ENCODE measurements around the gene PWP1. TPM values are rescaled to one million over a fixed set of nuclear protein-coding genes. Genes with fewer than 3 reads are reported as not detected.

PWP1 gene
- total and polyA plus RNA-seq, 10 of the 15 experiments (the other 5 are each of a cell fraction or from before 2014, with no cell fraction given) = 42.4 to 283 (median 84.6) TPM

GRCh38 chr12:107679336-107679735 is 6.3 kb upstream of the PWP1 start (continued):
- TF ChIP-seq STAT3 (IDR thresholded peaks at IDR 0.05; ENCODE audit: low read depth, low read length) (no peak), ZBED1 (IDR thresholded peaks at IDR 0.05; ENCODE audit: borderline replicate concordance) (no peak)

- Histone ChIP-seq H2AFZ (ENCODE audit: control insufficient read depth, low read depth, low read length) (no peak overlapping the region), H4K20me1 (ENCODE audit: control insufficient read depth, insufficient read depth) (no peaks in the 10 kb centered on the region), H3K4me3 (no peak overlapping the region), H3K36me3 (ENCODE audit: control insufficient read depth in 2 of 2, insufficient read depth in 2 of 2, low read length in 1 of 2) (no peaks in the 10 kb centered on the region), H3K4me1 (ENCODE audit: control insufficient read depth, insufficient read depth, low read length) (peaks cover 3% of the 10 kb centered on the region; the same call in 1 of the 2 replicates), H3K27ac (ENCODE audit: control insufficient read depth, insufficient read depth) (no peak overlapping the region), H3K9ac (ENCODE audit: control insufficient read depth, insufficient read depth, low read length) (no peak overlapping the region), H3K79me2 (ENCODE audit: control insufficient read depth, insufficient read depth, low read length) (peaks cover 9% of the 10 kb centered on the region), H3K27me3 (replicated peaks in 1 of 2; ENCODE audit: control insufficient read depth in 2 of 2, insufficient read depth in 2 of 2, low read length in 1 of 2) (no peaks in the 10 kb centered on the region), H3K9me3 (replicated peaks; ENCODE audit: control insufficient read depth, insufficient read depth, low read length) (no peaks in the 10 kb centered on the region; the same call in 2 of the 3 replicates), H3K4me2 (ENCODE audit: control insufficient read depth, insufficient read depth) (no peak overlapping the region)
- in situ Hi-C loops (cut with MboI) = loop anchor here (25.0 kb wide), 1 partner anchor 831 kb away; the partner anchor contains the start of gene FICD
- ATAC-seq (no peak), FAIRE-seq (no peak), DNase-seq (ENCODE audit: low read depth, low spot score) (no peak)
- no peak for TF ChIP-seq NR2F1 (conservative IDR thresholded peaks at IDR 0.05)
- TF ChIP-seq CREM (IDR thresholded peaks at IDR 0.05; ENCODE audit: low read depth) = no peak
- no peak for TF ChIP-seq SP1 (IDR thresholded peaks at IDR 0.05; ENCODE audit: low read depth, low read length)
- TF ChIP-seq RELB (IDR thresholded peaks at IDR 0.05; ENCODE audit: low read depth) = no peak
- ChIA-PET SMC1A (ENCODE audit: uncharacterized antibody, unreplicated experiment) (interaction anchor here (2.1 kb wide), 1 partner anchor 205 kb away, joined by 6 read pairs; no protein-coding TSS in a partner anchor), RAD21 (ENCODE audit: unreplicated experiment) (interaction anchor here (2.0 kb wide), 1 partner anchor 77 kb away, joined by 4 read pairs; no protein-coding TSS in a partner anchor), POLR2A (no interaction called here), CTCF (interaction anchor here (1.0 to 4.5 kb wide), 6 partner anchors 8 to 231 kb away, joined by 3 to 31 read pairs (median 10); no protein-coding TSS in a partner anchor)
- BruUV-seq (replicated peaks) = no TSS peak
- intact Hi-C loops (cut with micrococcal nuclease; ENCODE audit: unreplicated experiment) = no loop called here
- WGBS (ENCODE audit: insufficient coverage, insufficient replicate concordance, low lambda C conversion rate, missing lambda C conversion rate) = 36% methylated on average over 5 of the region's 5 CpGs
Measured at GRCh38 chr12:107681455-107681835, 4.2 kb upstream of the PWP1 start.

Data from GM12878 (cell line).